Mammary epithelial cell (primary cell): ENCODE measurements around the gene VDR.

ENCODE experiments used
- CTCF ChIP-seq, 2 donors: IDR thresholded peaks in 1 of 2; conservative IDR thresholded peaks in 1 of 2; 2 replicates each; pipeline ENCODE4 v1.5.1; 2011 to 2012; ENCODE audit warnings: inconsistent platforms in 2 of 2, low read length in 2 of 2, mild to moderate bottlenecking in 2 of 2, control low read depth in 1 of 2, low read depth in 1 of 2; ENCODE audit not compliant: insufficient read depth in 1 of 2; ENCODE audit errors: extremely low read depth in 1 of 2
- EZH2 ChIP-seq: IDR thresholded peaks from 2 replicates; pipeline ENCODE4 v1.6.1; 2012; ENCODE audit warnings: low read length, inconsistent platforms, borderline replicate concordance

GRCh38 chr12:47834199-47834903, 70.4 kb downstream of the VDR start:
- TF ChIP-seq CTCF (conservative IDR thresholded peaks at IDR 0.05 in 1 of 2, IDR thresholded peaks at IDR 0.05 in 1 of 2; ENCODE audit: extremely low read depth in 1 of 2, insufficient read depth in 1 of 2, low read depth in 1 of 2, low read length in 2 of 2), result no peak
- no peak for TF ChIP-seq EZH2
